Measurements from ENCODE around the gene TXNRD2.
"Not testable (repeated sequence)": the region's sequence is repeated elsewhere in the genome, so short reads cannot be mapped to it uniquely, and the experiment has no call there.

TXNRD2 gene

DNA sequence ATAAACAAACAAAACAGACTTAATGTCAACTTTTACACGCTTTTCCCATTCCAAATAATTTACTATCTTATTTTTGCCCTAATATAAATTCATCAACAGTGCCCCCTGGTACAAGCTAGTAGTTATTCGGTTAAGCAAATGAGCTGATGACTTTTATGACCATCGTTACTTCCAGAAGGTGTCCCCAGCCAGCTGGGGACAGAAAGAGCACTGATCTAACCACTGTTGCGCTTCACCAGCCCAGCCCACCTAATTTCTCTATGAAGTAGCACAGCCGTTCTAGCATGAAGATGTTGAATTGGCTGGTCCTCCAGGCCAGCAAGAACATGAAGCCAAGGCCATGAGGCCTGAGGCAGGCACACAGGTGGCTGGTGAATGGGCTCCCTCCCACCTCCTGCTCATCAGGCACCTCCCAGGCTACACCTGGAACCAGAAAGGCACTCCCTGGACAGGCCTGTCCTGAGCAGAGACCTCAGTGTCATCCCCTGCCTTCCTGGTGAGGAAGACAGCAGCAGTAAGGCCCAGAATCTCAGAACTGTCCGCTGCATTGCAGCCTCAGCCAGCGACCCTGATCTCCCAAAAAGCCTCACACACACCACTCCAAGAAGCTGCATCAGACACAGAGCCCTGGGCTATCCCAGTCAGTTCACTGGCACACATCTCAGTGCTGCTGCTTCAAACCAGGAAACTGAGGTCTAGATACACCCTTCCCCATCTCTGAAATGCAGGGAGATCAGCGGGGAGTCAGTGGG, 99.8 kb downstream of the TXNRD2 start:
- DNase-seq, result peak; percentile 42

DNA sequence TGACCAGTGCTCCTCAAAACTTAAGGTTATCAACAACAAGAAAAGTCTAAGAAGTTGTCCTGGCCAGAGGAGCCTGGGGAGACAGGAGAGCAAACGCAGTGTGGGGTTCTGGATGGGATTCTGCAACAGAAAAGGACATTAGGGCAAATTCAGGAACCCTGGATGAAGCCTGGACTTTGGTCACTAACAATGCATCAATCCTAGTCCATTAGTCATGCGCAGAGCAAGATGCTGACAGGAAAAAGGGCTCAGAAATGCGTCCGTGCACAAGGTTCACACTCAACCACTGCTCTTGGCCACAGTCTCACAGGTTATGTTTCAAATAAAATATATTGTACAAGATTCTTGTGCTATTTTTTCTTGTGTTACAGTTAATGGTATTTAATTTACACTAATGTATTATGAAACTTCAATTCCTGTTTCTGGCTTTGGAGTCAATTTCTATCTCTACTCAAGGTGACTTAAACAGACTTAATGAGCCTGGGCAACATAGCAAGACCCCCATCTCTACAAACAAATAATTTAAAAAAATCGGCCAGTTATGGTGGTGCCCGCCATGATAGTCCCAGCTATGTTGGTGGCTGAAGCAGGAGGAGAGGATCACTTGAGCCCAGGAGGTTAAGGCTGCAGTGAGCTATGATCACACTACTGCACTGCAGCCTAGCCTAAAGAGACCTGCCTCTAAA, 100.5 kb downstream of the TXNRD2 start:
- no peak for DNase-seq

DNA sequence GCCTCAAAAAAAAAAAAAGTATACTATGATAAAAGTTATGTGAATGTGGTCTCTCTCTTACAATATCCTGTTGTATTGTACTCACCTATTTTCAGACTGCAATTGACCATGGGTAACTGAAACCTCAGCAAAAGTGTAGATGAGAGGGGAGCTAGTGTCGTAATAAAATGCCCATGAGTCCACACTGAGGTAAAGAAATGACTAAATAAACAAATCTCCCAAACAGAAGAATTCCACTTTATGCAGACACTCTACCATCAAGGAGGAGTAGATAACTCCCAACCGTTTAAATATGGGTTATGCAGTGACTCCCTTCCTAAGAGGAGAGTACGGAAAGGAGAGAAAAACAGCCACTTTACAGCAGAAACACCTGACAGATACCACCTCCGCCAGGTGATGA, 101.6 kb downstream of the TXNRD2 start:
- no peak for DNase-seq

DNA sequence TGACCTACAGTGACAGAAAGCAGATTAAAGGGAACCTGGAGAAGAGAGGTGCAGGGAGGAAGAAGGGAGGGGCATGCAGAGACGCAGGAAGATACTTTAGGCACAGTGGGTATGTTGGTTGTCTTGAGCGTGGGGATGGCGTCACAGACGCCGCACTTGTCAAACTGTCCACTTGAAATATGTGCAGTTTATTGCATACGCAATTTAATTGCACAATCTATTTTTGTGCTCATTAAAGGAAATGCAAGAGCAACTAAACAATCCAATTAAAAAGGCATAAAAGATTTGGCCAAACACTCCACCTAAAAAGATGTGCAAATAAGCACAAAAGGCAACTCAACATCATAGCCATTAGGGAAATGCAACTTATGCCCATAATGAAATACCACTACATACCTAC, 103.7 kb downstream of the TXNRD2 start:
- no peak for DNase-seq

DNA sequence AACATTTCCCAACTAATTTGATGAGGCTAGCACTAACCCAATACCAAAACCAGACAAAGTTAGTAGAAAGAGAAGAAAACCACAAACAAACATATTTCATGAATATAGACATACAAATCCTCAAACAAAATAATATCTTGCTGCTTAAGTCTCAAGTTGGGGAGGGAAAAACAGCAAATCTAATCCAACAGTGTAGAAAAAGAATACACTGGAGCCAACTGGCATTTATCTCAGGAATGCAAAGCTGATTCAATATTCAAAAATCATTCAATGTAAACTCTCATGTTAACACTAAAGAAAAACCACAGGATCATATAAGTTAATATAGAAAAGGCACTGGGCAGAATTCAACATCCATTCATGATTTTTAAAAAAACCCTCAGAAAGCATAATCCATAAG, 105.1 kb downstream of the TXNRD2 start:
- no peak for DNase-seq

DNA sequence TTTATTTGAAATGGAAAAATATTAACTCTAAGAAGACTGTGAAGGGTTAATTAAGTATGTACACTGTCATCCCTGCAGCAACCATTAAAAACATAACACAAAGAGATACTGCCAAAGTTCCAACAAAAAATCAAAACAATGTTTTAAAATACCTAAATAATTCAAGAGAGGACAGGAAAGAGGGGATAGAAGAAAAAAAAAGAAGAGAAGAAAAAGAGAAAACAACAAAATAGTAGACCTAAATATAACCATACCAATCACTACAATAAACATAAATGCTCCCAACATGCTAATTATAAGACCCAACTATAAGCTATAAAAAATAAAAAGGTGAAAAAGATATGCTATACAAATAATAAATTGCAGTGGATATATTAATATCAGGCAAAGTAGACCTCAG, 107.0 kb downstream of the TXNRD2 start:
- DNase-seq, result no peak

DNA sequence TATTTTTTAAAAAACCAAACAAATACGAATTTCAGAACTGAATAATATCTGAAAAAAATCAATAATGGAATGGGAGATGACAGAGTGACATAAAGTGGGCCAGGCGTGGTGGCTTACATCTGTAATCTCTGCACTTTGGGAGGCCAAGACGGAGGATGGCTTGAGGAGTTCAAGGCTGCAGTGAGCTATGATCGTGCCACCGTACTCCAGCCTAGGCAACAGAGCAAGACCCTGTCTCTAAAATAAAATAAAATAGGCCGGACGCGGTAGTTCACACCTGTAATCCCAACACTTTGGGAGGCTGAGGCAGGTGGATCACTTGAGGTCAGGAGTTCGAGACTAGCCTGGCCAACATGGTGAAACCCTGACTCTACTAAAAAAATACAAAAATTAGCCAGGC, 108.3 kb downstream of the TXNRD2 start:
- not testable (repeated sequence) for DNase-seq

DNA sequence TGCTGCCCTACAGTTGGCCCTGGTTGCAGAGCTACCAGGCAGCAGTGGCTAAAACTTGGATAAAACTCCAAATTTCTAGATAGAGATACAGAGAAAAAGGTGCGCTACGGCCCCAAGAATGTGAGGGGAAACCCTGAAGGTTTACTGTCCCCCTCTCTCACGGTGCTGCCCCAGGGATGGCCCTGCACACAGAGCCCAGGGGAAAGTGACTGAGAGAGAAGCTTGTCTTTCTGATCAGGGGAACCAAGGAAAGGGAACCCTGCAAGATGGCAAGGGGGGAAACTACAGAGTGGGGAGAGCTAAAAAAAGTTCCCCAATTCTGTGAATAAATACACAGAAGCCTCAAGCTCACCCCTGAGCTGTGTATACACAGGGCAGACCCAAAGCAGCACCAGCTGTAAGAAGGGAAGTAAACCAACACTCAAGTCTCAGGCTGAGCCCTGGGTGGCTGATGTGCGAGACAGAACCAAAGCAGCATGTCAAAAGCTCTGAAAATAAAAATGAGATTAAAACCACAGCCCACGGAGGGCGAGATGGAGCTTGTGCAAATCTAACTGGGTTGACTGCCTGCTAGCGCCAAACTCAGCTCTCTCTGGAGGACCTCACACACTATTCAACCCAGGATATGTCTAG, 109.0 kb downstream of the TXNRD2 start:
- DNase-seq, result no peak

DNA sequence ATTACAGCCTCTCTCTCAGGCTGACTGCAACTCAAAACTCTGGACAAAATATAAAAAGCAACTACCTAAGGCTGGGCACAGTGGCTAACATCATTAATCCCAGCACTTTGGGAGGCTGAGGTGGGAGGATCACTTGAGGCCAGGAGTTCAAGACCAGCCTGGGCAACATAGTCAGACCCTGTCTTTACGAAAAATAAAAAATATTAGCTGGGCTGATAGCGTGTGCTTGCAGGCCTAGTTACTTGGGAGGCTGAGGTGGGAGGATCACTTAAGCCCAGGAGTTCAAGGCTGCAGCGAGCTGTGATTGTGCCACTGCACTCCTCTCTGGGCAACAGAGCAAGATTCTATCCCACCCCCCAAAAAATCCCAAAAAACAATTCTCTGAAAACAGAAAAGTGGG, 109.6 kb downstream of the TXNRD2 start:
- not testable (repeated sequence) for DNase-seq

DNA sequence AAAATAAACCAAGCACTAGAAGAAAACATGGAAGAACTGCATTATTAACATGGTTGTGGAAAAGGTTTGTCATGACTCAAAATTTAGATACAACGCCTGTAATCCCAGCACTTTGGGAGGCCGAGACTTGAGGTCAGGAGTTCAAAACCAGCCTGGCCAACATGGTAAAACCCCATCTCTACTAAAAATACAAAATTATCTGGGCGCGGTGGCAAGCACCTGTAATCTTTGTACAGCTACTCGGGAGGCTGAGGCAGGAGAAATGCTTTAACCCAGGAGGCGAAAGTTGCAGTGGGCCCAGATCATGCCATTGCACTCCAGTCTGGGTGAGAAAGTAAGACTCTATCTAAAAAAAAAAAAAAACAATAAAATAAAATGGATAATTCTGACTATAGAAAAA, 110.6 kb downstream of the TXNRD2 start:
- no peak for DNase-seq

DNA sequence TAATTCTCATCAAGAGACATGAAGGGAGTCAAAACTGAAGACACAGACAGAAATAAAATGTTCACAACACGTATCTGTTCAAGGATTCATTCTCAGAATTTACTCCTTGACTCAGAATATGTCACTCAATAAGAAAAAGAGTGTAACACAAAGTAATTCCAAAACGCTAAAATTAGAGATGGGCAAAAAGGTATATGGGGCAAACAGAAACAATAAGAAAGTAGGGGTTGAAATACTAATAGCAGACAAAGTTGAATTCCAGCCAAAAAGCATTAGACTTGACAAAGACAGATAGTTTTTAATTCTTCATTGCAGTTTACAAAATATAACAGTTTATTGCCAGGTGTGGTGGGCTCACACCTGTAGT, 113.6 kb downstream of the TXNRD2 start:
- no peak for DNase-seq

DNA sequence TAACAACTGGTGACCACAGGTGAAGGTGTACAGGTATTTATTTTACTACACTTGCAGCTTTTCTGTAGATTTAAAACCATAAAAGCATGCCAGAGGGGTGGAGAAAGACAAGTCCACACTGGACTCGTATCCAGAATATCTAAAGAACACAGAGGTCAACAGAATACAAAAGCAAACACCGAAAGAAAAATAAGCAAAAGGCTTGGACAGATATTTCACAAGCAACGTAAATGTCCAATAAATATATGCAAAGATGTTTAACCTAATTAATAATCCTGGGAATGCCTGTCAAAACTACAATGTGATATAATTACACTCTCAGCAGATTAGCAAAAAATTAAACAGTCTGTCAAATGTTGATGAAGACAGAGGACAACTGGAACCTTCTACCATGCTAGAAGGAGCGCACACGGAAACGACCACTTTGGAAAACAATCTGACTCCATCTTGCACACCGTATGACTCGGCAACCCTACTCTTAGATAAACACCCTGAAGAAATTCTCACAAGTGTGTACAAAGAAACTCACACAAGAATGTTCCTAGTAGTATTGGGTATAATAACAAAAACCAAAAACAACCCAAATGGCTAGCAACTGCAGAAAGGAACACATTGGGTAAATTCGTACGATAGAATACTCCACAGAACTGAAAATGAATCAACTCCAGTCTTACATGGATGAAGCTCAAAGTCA, 114.1 kb downstream of the TXNRD2 start:
- no peak for DNase-seq

DNA sequence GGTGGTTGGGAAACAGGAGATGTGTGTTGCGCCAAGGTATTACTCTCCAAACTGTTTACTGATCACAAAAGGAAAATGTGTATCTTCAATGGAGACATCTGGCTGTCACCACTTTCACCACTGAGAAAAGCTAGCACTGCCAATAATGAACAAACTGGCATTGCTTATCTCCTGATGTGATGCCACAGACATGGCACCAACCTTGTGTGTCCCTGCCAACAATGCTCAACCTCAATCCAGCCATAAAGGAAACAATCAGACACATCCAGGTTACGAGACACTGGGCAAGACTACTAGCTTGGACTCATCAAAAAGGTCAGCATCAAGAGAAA, 115.0 kb downstream of the TXNRD2 start:
- DNase-seq, result no peak

DNA sequence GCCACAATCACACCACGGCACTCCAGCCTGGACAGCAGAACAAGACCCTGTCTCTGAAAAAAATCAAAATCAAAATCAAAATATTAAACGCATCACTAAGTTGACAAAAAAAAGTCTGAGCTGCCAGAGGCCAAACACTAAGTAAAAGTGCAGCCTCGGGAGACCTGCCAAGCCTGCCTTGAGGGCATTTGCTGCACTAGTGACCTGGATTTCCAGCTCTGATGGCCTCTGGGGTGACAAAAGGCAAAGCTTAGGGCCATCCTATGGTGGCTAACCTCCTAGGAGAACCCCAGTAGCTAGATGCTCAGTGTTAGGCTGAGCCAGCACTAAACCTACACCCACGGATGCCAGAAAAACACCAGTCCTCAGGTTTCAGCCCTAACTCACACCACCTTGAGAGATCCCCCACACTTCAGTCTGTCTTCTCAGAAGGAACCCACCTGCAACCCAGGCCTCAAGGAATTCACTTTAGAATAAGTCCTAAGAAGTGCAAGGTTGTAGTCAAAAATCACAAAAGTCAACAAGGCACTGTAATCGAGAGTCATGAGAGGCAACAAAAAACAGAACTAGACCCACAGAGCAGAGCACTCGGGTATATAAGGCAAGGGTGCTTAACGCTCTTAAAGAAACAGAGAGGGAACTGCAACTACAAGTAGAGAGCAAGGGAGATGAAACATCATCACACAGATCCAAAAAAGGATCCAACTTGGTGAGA, 115.6 kb downstream of the TXNRD2 start:
- DNase-seq, result no peak

All from activated CD8-positive, alpha-beta memory T cell treated with anti-CD3 and anti-CD28 coated beads for 24 hours (primary cell).